ENCODE measurements around the gene PDLIM7. TPM values are rescaled to one million over a fixed set of nuclear protein-coding genes. Genes with fewer than 3 reads are reported as not detected.

Gene PDLIM7
- total and polyA plus RNA-seq, 2 donors: 102 to 728 TPM

- Histone ChIP-seq H3K36me3 (ENCODE audit: insufficient read depth) (no peaks in the 10 kb centered on the region), H3K4me3 (ENCODE audit: low read depth, low read length) (no peak overlapping the region), H3K27ac (ENCODE audit: low read depth) (no peak overlapping the region), H3K4me1 (ENCODE audit: insufficient read depth) (no peaks in the 10 kb centered on the region)
- WGBS: 65% methylated on average over 7 of the region's 7 CpGs
- no peak for DNase-seq (ENCODE audit: extremely low spot score)
These were observed 53.0 kb downstream of the PDLIM7 start for GRCh38 chr5:177444106-177445051.

GRCh38 chr5:177443144-177443983, 54.0 kb downstream of the PDLIM7 start:
- 82% methylated on average over 15 of the region's 15 CpGs for WGBS
- DNase-seq (ENCODE audit: extremely low spot score): no peak

GRCh38 chr5:177442066-177442826, 55.2 kb downstream of the PDLIM7 start:
- Histone ChIP-seq H3K4me3 (ENCODE audit: low read depth, low read length) (no peak overlapping the region), H3K36me3 (ENCODE audit: insufficient read depth) (no peaks in the 10 kb centered on the region), H3K4me1 (ENCODE audit: insufficient read depth) (no peaks in the 10 kb centered on the region), H3K27ac (ENCODE audit: low read depth) (no peak overlapping the region)
- WGBS: 87% methylated on average over 20 of the region's 20 CpGs
- DNase-seq (ENCODE audit: extremely low spot score): no peak

More at GRCh38 chr5:177443144-177443983, 54.0 kb downstream of the PDLIM7 start:
- no peaks in the 10 kb centered on the region for H3K4me1 ChIP-seq (ENCODE audit: insufficient read depth)
- H3K36me3 ChIP-seq (ENCODE audit: insufficient read depth): no peaks in the 10 kb centered on the region
- no peak overlapping the region for H3K4me3 ChIP-seq (ENCODE audit: low read depth, low read length)
- H3K27ac ChIP-seq (ENCODE audit: low read depth): no peak overlapping the region

- H3K4me1 ChIP-seq (ENCODE audit: insufficient read depth): no peaks in the 10 kb centered on the region
- H3K4me3 ChIP-seq (ENCODE audit: low read depth, low read length): no peak overlapping the region
- H3K27ac ChIP-seq (ENCODE audit: low read depth): no peak overlapping the region
- 90% methylated on average over 26 of the region's 26 CpGs for WGBS
- no peaks in the 10 kb centered on the region for H3K36me3 ChIP-seq (ENCODE audit: insufficient read depth)
- DNase-seq (ENCODE audit: extremely low spot score): no peak
These were observed 56.2 kb downstream of the PDLIM7 start for GRCh38 chr5:177440990-177441780.

GRCh38 chr5:177440211-177440989, 57.0 kb downstream of the PDLIM7 start:
- 90% methylated on average over 24 of the region's 24 CpGs for WGBS
- H3K4me3 ChIP-seq (ENCODE audit: low read depth, low read length): no peak overlapping the region
- H3K27ac ChIP-seq (ENCODE audit: low read depth): no peak overlapping the region
- no peak for DNase-seq (ENCODE audit: extremely low spot score)
- H3K36me3 ChIP-seq (ENCODE audit: insufficient read depth): no peaks in the 10 kb centered on the region
- H3K4me1 ChIP-seq (ENCODE audit: insufficient read depth): no peaks in the 10 kb centered on the region

- H3K4me1 ChIP-seq (ENCODE audit: insufficient read depth): no peaks in the 10 kb centered on the region
- no peaks in the 10 kb centered on the region for H3K36me3 ChIP-seq (ENCODE audit: insufficient read depth)
- no peak for DNase-seq (ENCODE audit: extremely low spot score)
- H3K4me3 ChIP-seq (ENCODE audit: low read depth, low read length): no peak overlapping the region
- H3K27ac ChIP-seq (ENCODE audit: low read depth): no peak overlapping the region
- WGBS: 95% methylated on average over 4 of the region's 4 CpGs
These were observed 57.8 kb downstream of the PDLIM7 start for GRCh38 chr5:177439518-177440053.

GRCh38 chr5:177438468-177438867, 58.9 kb downstream of the PDLIM7 start:
- no peak overlapping the region for H3K27ac ChIP-seq (ENCODE audit: low read depth)
- WGBS: 92% methylated on average over 10 of the region's 10 CpGs
- no peak for DNase-seq (ENCODE audit: extremely low spot score)
- H3K36me3 ChIP-seq (ENCODE audit: insufficient read depth): no peaks in the 10 kb centered on the region
- no peak overlapping the region for H3K4me3 ChIP-seq (ENCODE audit: low read depth, low read length)
- H3K4me1 ChIP-seq (ENCODE audit: insufficient read depth): no peaks in the 10 kb centered on the region

- Histone ChIP-seq H3K36me3 (ENCODE audit: insufficient read depth) (peaks cover 3% of the 10 kb centered on the region), H3K4me3 (ENCODE audit: low read depth, low read length) (no peak overlapping the region), H3K27ac (ENCODE audit: low read depth) (no peak overlapping the region), H3K4me1 (ENCODE audit: insufficient read depth) (no peaks in the 10 kb centered on the region)
- DNase-seq (ENCODE audit: extremely low spot score): no peak
- WGBS: 71% methylated on average over 4 of the region's 4 CpGs
These were observed 59.8 kb downstream of the PDLIM7 start for GRCh38 chr5:177437623-177438022.

GRCh38 chr5:177435847-177436536, 61.4 kb downstream of the PDLIM7 start:
- 94% methylated on average over 37 of the region's 37 CpGs for WGBS
- H3K36me3 ChIP-seq (ENCODE audit: insufficient read depth): peaks cover 3% of the 10 kb centered on the region
- H3K4me1 ChIP-seq (ENCODE audit: insufficient read depth): peaks cover 2% of the 10 kb centered on the region
- no peak overlapping the region for H3K4me3 ChIP-seq (ENCODE audit: low read depth, low read length)
- no peak overlapping the region for H3K27ac ChIP-seq (ENCODE audit: low read depth)
- DNase-seq (ENCODE audit: extremely low spot score): no peak

GRCh38 chr5:177434942-177435738, 62.3 kb downstream of the PDLIM7 start:
- WGBS: 93% methylated on average over 20 of the region's 20 CpGs
- Histone ChIP-seq H3K4me3 (ENCODE audit: low read depth, low read length) (no peak overlapping the region), H3K36me3 (ENCODE audit: insufficient read depth) (peaks cover 3% of the 10 kb centered on the region), H3K27ac (ENCODE audit: low read depth) (no peak overlapping the region), H3K4me1 (ENCODE audit: insufficient read depth) (peaks cover 2% of the 10 kb centered on the region)
- no peak for DNase-seq (ENCODE audit: extremely low spot score)

GRCh38 chr5:177434437-177434836, 63.0 kb downstream of the PDLIM7 start:
- H3K4me1 ChIP-seq (ENCODE audit: insufficient read depth): peaks cover 2% of the 10 kb centered on the region
- no peak for DNase-seq (ENCODE audit: extremely low spot score)

More at GRCh38 chr5:177434437-177434836, 63.0 kb downstream of the PDLIM7 start:
- no peak overlapping the region for H3K4me3 ChIP-seq (ENCODE audit: low read depth, low read length)
- no peak overlapping the region for H3K27ac ChIP-seq (ENCODE audit: low read depth)
- H3K36me3 ChIP-seq (ENCODE audit: insufficient read depth): peaks cover 3% of the 10 kb centered on the region
- WGBS: 91% methylated on average over 8 of the region's 8 CpGs
